A549 (cell line): ENCODE data around the gene TXNRD1. TPM values are rescaled to one million over a fixed set of nuclear protein-coding genes. Genes with fewer than 3 reads are reported as not detected.

Experiments
- ATAC-seq, 2 experiments: fragments of 200-7000 bp in 1 of 2; fragments of >200 bp in 1 of 2; cut with Nextera tagmentation in 1 of 2; cut with Tn5 transposase in 1 of 2; 3 replicates each; pipeline versions ENCODE4 v1.8.0 to v1.9.1; 2018 to 2020; ENCODE audit warnings: mild to moderate bottlenecking in 1 of 2, moderate library complexity in 1 of 2
- CTCF ChIA-PET: fragments of 300-600 bp; sonication (Branson Sonifier 250); formaldehyde crosslinking; extraction: SDS; loops from one replicate; lab custom pipeline; 2021; ENCODE audit warnings: antibody characterized with exemption, inconsistent platforms; lab: Yijun Ruan, JAX
- POLR2A ChIA-PET: fragments of 350-600 bp; formaldehyde crosslinking; extraction: SDS; loops from one replicate; lab custom pipeline; 2021; ENCODE audit warnings: antibody characterized with exemption, inconsistent platforms; lab: Yijun Ruan, JAX
- DNase-seq, 2 experiments: peaks; one replicate each; pipeline versions ENCODE4 v3.0.0 to v3.0.0-alpha.2; 2011 to 2016; ENCODE audit warnings: low read depth in 1 of 2, low spot score in 1 of 2
- FAIRE-seq: peaks from 2 replicates; lab custom pipeline; 2011; peaks lifted over from hg19 to GRCh38; lab: Jason Lieb, UNC
- H3K27ac ChIP-seq, 2 experiments: fragments of >200 bp; sonication (Bioruptor Twin); formaldehyde crosslinking; 3 replicates each; pipeline ENCODE4 v1.5.1; 2016 to 2017
- H3K4me1 ChIP-seq: fragments of >200 bp; sonication (Bioruptor Twin); formaldehyde crosslinking; 3 replicates; pipeline ENCODE4 v1.6.1; 2016
- H3K4me2 ChIP-seq: fragments of >200 bp; sonication (Bioruptor Twin); formaldehyde crosslinking; 3 replicates; pipeline ENCODE4 v1.6.1; 2016
- H3K4me3 ChIP-seq: fragments of >200 bp; sonication (Bioruptor Twin); formaldehyde crosslinking; 3 replicates; pipeline ENCODE4 v1.5.1; 2016
- H3K9me3 ChIP-seq: fragments of >200 bp; sonication (Bioruptor Twin); formaldehyde crosslinking; 3 replicates; pipeline ENCODE4 v1.6.1; 2016
- CTCF ChIP-seq: fragments of >200 bp; sonication (Bioruptor Twin); formaldehyde crosslinking; IDR thresholded peaks from 3 replicates; pipeline ENCODE4 v1.5.1; 2016
- EHMT2 ChIP-seq: fragments of 200-600 bp; sonication (generic); IDR thresholded peaks from 2 replicates; pipeline ENCODE4 v1.6.1; 2016; ENCODE audit warnings: antibody characterized with exemption, low read depth, mild to moderate bottlenecking, moderate library complexity
- FOSL2 ChIP-seq, 2 experiments: fragments of 450-650 bp in 1 of 2; fragments of >200 bp in 1 of 2; sonication (Bioruptor Twin) in 1 of 2; formaldehyde crosslinking; IDR thresholded peaks; 2 replicates each; pipeline versions ENCODE4 v1.5.0 to v1.6.1; 2016 to 2020; ENCODE audit warnings: mild to moderate bottlenecking in 1 of 2, moderate library complexity in 1 of 2
- GATA3 ChIP-seq: IDR thresholded peaks from 2 replicates; pipeline ENCODE4 v1.6.1; 2012; ENCODE audit warnings: borderline replicate concordance
- HMGXB4 ChIP-seq: fragments of 250-450 bp; sonication (Bioruptor Pico); IDR thresholded peaks from 2 replicates; pipeline ENCODE4 v1.5.0; 2021; ENCODE audit warnings: mild to moderate bottlenecking, moderate library complexity, borderline replicate concordance
- HOXA7 ChIP-seq: fragments of 250-450 bp; sonication (Bioruptor Pico); IDR thresholded peaks from 2 replicates; pipeline ENCODE4 v1.5.0; 2020; ENCODE audit warnings: mild to moderate bottlenecking, moderate library complexity
- JUN ChIP-seq, 2 experiments: fragments of >200 bp; sonication (Bioruptor Twin); formaldehyde crosslinking; IDR thresholded peaks; 2 replicates in 1 of 2; 3 replicates in 1 of 2; pipeline ENCODE4 v1.6.1; 2016 to 2017
- JUNB ChIP-seq: fragments of >200 bp; sonication (Bioruptor Twin); formaldehyde crosslinking; IDR thresholded peaks from 2 replicates; pipeline ENCODE4 v1.6.1; 2016
- NR3C1 ChIP-seq: fragments of >200 bp; sonication (Bioruptor Twin); formaldehyde crosslinking; IDR thresholded peaks from 3 replicates; pipeline ENCODE4 v1.6.1; 2017
- REST ChIP-seq: fragments of 200-600 bp; sonication (generic); IDR thresholded peaks from 2 replicates; pipeline ENCODE4 v1.6.1; 2016; ENCODE audit warnings: antibody characterized with exemption, mild to moderate bottlenecking, moderate library complexity
- RFX5 ChIP-seq: fragments of 450-650 bp; IDR thresholded peaks from 2 replicates; pipeline ENCODE4 v1.7.1; 2014; ENCODE audit warnings: antibody characterized with exemption, mild to moderate bottlenecking, moderate library complexity
- SMC3 ChIP-seq: fragments of >200 bp; sonication (Bioruptor Twin); formaldehyde crosslinking; IDR thresholded peaks from 3 replicates; pipeline ENCODE4 v1.6.1; 2018; ENCODE audit warnings: inconsistent platforms
- ZSCAN20 ChIP-seq: fragments of 250-450 bp; sonication (Bioruptor Pico); IDR thresholded peaks from 2 replicates; pipeline ENCODE4 v1.8.0; 2022; ENCODE audit warnings: mild to moderate bottlenecking, moderate library complexity
- WGBS: methylation state at CpG from one replicate; pipeline ENCODE4 v1.1.6; 2017; ENCODE audit errors: missing lambda C conversion rate; 5-methylcytosine and 5-hydroxymethylcytosine counted together
- polyA plus RNA-seq, 4 experiments: library from polyadenylated mRNA; depleted of rRNA in 3 of 4; stranded (reverse); fragments of >200 nt; fragmentation: RNase III in 1 of 4; extraction: RNeasy Plus Mini Kit Qiagen cat#74134 plus additional on column Dnase treatment in 1 of 4; gene quantifications; 2 replicates in 3 of 4; 3 replicates in 1 of 4; pipeline ENCODE4 v1.2.3, GENCODE V29; 2011 to 2017

The TXNRD1 gene
- polyA plus RNA-seq, 2 of the 4 experiments (the other 2 are of a cell fraction), result 899 to 1,230 TPM

GRCh38 chr12:104223712-104224111 is 8.1 kb downstream of the TXNRD1 start:
- WGBS, result 60% methylated on average over 2 of the region's 2 CpGs
- Histone ChIP-seq H3K4me1 (peaks cover 47% of the 10 kb centered on the region), H3K27ac (peak overlapping the region; percentile 95 to 98), H3K9me3 (peaks cover 5% of the 10 kb centered on the region; the same call in 1 of the 3 replicates), H3K4me3 (no peak overlapping the region), H3K4me2 (peak overlapping the region; percentile 73)
- DNase-seq (peak in 1 of 2 experiments; percentile 28), ATAC-seq (no peak), FAIRE-seq (no peak)
- TF ChIP-seq CTCF (no peak), EHMT2 (no peak), REST (no peak), GATA3 (no peak), HMGXB4 (no peak), HOXA7 (no peak), FOSL2 (IDR thresholded peaks at IDR 0.05) (no peak), FOSL2 (CRISPR knock-in tag; IDR thresholded peaks at IDR 0.05) (no peak), RFX5 (no peak), JUN (IDR thresholded peaks at IDR 0.05) (no peak), NR3C1 (no peak), ZSCAN20 (CRISPR knock-in tag) (no peak)
- ChIA-PET POLR2A (interaction anchor here (0.9 to 6.5 kb wide), 3 partner anchors 66 to 78 kb away, joined by 3 to 190 read pairs (median 15); no protein-coding TSS in a partner anchor), CTCF (interaction anchor here (0.8 to 10.8 kb wide), 7 partner anchors 8 to 66 kb away, joined by 3 to 155 read pairs (median 5); no protein-coding TSS in a partner anchor)

GRCh38 chr12:104226672-104227071 is 11.1 kb downstream of the TXNRD1 start:
- CTCF ChIA-PET, result interaction anchor here (1.2 kb wide), 1 partner anchor 49 kb away, joined by 3 read pairs; no protein-coding TSS in a partner anchor
- no peak overlapping the region for H3K27ac ChIP-seq
- no peak overlapping the region for H3K4me3 ChIP-seq
- DNase-seq (no peak), ATAC-seq (no peak), FAIRE-seq (no peak)
- H3K4me1 ChIP-seq, result peaks cover 28% of the 10 kb centered on the region
- TF ChIP-seq JUNB (no peak), SMC3 (no peak), REST (no peak)
- POLR2A ChIA-PET, result interaction anchor here (0.6 kb wide), 1 partner anchor 102 kb away, joined by 5 read pairs; no protein-coding TSS in a partner anchor
- WGBS, result 87% methylated on average over 3 of the region's 3 CpGs
- H3K4me2 ChIP-seq, result no peak overlapping the region
- peaks cover 14% of the 10 kb centered on the region; the same call in 2 of the 3 replicates for H3K9me3 ChIP-seq
